GM12878 (cell line): ENCODE data around the gene HS3ST6. TPM values are rescaled to one million over a fixed set of nuclear protein-coding genes. Genes with fewer than 3 reads are reported as not detected.
A peak's percentile ranks its signal among the peaks of the same experiment; 100 is the strongest.
"Not testable (repeated sequence)": the region's sequence is repeated elsewhere in the genome, so short reads cannot be mapped to it uniquely, and the experiment has no call there.

Experiments used
- ATAC-seq: fragments of 200-7000 bp; cut with Tn5 transposase; 3 replicates; pipeline ENCODE4 v1.9.1; 2020; ENCODE audit warnings: mild to moderate bottlenecking, moderate library complexity
- BruUV-seq: library from RNA; stranded (reverse); fragments of 400-500 nt; replicated peaks from 2 replicates; lab custom pipeline; 2021; lab: Mats Ljungman, UMichigan
- CTCF ChIA-PET: fragments of 300-600 bp; sonication (Branson Sonifier 250); formaldehyde crosslinking; extraction: SDS; loops from one replicate; lab custom pipeline; 2021; ENCODE audit warnings: inconsistent platforms; lab: Yijun Ruan, JAX
- POLR2A ChIA-PET: fragments of 350-600 bp; formaldehyde crosslinking; extraction: SDS; loops from one replicate; lab custom pipeline; 2021; ENCODE audit warnings: inconsistent platforms; lab: Charles Lee
- RAD21 ChIA-PET: fragments of 300-600 bp; sonication (Branson Sonifier 250); formaldehyde crosslinking; loops from one replicate; lab custom pipeline; 2023; ENCODE audit warnings: antibody characterized with exemption; ENCODE audit not compliant: unreplicated experiment; lab: Charles Lee
- SMC1A ChIA-PET: fragments of 300-600 bp; sonication (Branson Sonifier 250); formaldehyde crosslinking; loops from one replicate; lab custom pipeline; 2023; ENCODE audit not compliant: unreplicated experiment, uncharacterized antibody; lab: Charles Lee
- DNase-seq: peaks from one replicate; pipeline ENCODE4 v3.0.0-alpha.2; 2011; ENCODE audit warnings: low read depth, low spot score
- FAIRE-seq: peaks from 3 replicates; lab custom pipeline; 2011; peaks lifted over from hg19 to GRCh38; lab: Jason Lieb, UNC
- H2AFZ ChIP-seq: 2 replicates; pipeline ENCODE4 v1.6.0; 2011; ENCODE audit warnings: low read depth, low read length, control low read depth; ENCODE audit not compliant: control insufficient read depth
- H3K27ac ChIP-seq: 2 replicates; pipeline ENCODE4 v1.5.1; 2011; ENCODE audit warnings: control low read depth; ENCODE audit not compliant: control insufficient read depth, insufficient read depth
- H3K27me3 ChIP-seq, 2 experiments: replicated peaks in 1 of 2; 2 replicates each; pipeline versions ENCODE4 v1.6.0 to v1.6.1; 2011; ENCODE audit warnings: low read length in 1 of 2; ENCODE audit not compliant: control insufficient read depth in 2 of 2, insufficient read depth in 2 of 2
- H3K36me3 ChIP-seq, 2 experiments: 2 replicates each; pipeline ENCODE4 v1.5.1; 2011; ENCODE audit warnings: low read length in 1 of 2; ENCODE audit not compliant: control insufficient read depth in 2 of 2, insufficient read depth in 2 of 2
- H3K4me1 ChIP-seq: 2 replicates; pipeline ENCODE4 v1.6.1; 2011; ENCODE audit warnings: mild to moderate bottlenecking, low read length, moderate library complexity, mixed read lengths; ENCODE audit not compliant: control insufficient read depth, insufficient read depth
- H3K4me2 ChIP-seq: 2 replicates; pipeline ENCODE4 v1.6.0; 2011; ENCODE audit warnings: control low read depth; ENCODE audit not compliant: control insufficient read depth, insufficient read depth
- H3K4me3 ChIP-seq: fragments of 200-600 bp; sonication (generic); 2 replicates; pipeline ENCODE4 v1.5.1; 2016
- H3K79me2 ChIP-seq: 2 replicates; pipeline ENCODE4 v1.6.0; 2011; ENCODE audit warnings: low read length; ENCODE audit not compliant: control insufficient read depth, insufficient read depth
- H3K9ac ChIP-seq: 2 replicates; pipeline ENCODE4 v1.8.0; 2011; ENCODE audit warnings: low read length, control low read depth, mixed read lengths; ENCODE audit not compliant: control insufficient read depth, insufficient read depth
- H3K9me3 ChIP-seq: replicated peaks from 3 replicates; pipeline ENCODE4 v1.5.1; 2011; ENCODE audit warnings: mild to moderate bottlenecking, low read length; ENCODE audit not compliant: control insufficient read depth, insufficient read depth
- H4K20me1 ChIP-seq: 2 replicates; pipeline ENCODE4 v1.6.0; 2011; ENCODE audit not compliant: control insufficient read depth, insufficient read depth
- ATF7 ChIP-seq: fragments of 450-650 bp; IDR thresholded peaks from 2 replicates; pipeline ENCODE4 v1.6.1; 2016; ENCODE audit warnings: low read depth, mild to moderate bottlenecking
- MYC ChIP-seq: IDR thresholded peaks from 2 replicates; pipeline ENCODE4 v1.6.1; 2011; ENCODE audit warnings: mild to moderate bottlenecking, low read length, moderate library complexity, inconsistent platforms; ENCODE audit not compliant: insufficient read depth, insufficient replicate concordance, insufficient read length, severe bottlenecking
- WGBS: methylation state at CpG from one replicate; pipeline ENCODE4 v1.1.6; 2016; ENCODE audit warnings: low lambda C conversion rate; ENCODE audit not compliant: insufficient replicate concordance, insufficient coverage; ENCODE audit errors: missing lambda C conversion rate; 5-methylcytosine and 5-hydroxymethylcytosine counted together
- in situ Hi-C: fragments of 300-500 bp; cut with MboI; formaldehyde crosslinking; loops from 9 replicates; pipeline ENCODE4 v1.14.3; 2018; ENCODE audit warnings: mixed read lengths
- intact Hi-C: fragments of 100-400 bp; cut with micrococcal nuclease; formaldehyde crosslinking; loops from one replicate; pipeline ENCODE4 v1.14.2; 2022; ENCODE audit not compliant: unreplicated experiment
- polyA plus RNA-seq, 11 experiments: library from polyadenylated mRNA; depleted of rRNA in 4 of 11; unstranded in 6 of 11; stranded (reverse) in 5 of 11; fragments of >200 nt; fragmentation: Nextera tagmentation in 4 of 11; fragmentation: Illumina TruSeq in 1 of 11; extraction: Ambion mirVana in 4 of 11; extraction: Trizol in 1 of 11; gene quantifications; 1 replicate in 1 of 11; 2 replicates in 10 of 11; pipeline versions ENCODE4 v1.2.1 to v1.2.3, GENCODE V29; 2011 to 2016; ENCODE audit warnings: inconsistent platforms in 2 of 11, missing spikeins in 2 of 11, low read depth in 1 of 11
- total RNA-seq, 4 experiments: library from RNA; depleted of rRNA in 3 of 4; stranded (reverse); fragments of >200 nt in 3 of 4; fragmentation: Illumina TruSeq in 1 of 4; extraction: Trizol in 1 of 4; gene quantifications; 2 replicates each; pipeline versions ENCODE4 v1.2.1 to v1.2.3, GENCODE V29; 2013 to 2021
- TF ChIP-seq, protein P1 (sequence below): fragments of 450-650 bp; IDR thresholded peaks from 2 replicates; pipeline ENCODE4 v1.6.1; 2017; ENCODE audit warnings: mild to moderate bottlenecking

HS3ST6 gene
- total and polyA plus RNA-seq, 10 of the 15 experiments (the other 5 are each of a cell fraction or from before 2014, with no cell fraction given) = not detected

DNA sequence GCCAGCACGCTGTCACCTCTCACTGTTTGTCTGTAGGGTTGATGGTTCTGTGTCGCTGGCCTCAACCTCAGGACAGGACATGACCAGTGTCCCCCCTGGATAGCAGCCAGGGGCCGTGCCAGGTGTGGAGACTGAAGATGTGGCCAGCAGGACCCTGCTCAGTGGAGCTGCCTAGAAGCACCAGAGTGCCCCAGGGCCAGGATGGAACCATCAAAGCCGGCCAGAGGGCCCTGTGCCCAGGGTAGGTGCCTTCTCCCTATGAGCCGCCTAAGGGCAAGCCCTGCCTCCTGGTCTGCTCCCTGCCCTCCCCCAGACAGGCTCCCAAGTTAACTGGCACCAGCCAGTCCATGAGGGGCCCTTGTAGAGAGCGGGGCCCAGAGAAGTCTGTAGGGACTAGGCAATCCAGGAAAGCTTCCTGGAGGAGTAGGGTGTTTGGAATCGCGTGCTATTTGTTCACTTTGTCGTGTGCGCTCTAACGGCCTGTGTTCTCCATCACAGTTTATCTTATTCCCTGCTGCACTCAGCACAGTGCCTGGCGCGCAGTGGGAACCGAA lies 40.6 kb upstream of the HS3ST6 start:
- ATAC-seq (no peak; the same call in 2 of the 3 replicates), DNase-seq (no peak), FAIRE-seq (no peak)
- ChIA-PET SMC1A (no interaction called here), RAD21 (no interaction called here), CTCF (interaction anchor here (0.9 kb wide), 1 partner anchor 45 kb away, joined by 3 read pairs; no protein-coding TSS in a partner anchor), POLR2A (interaction anchor here (1.3 to 1.8 kb wide), 3 partner anchors 13 to 23 kb away, joined by 3 to 4 read pairs (median 3); partner anchors contain the start of genes MSRB1, NOXO1 and TBL3)
- TF ChIP-seq MYC (no peak), ATF7 (no peak)
- TF ChIP-seq, protein P1, sequence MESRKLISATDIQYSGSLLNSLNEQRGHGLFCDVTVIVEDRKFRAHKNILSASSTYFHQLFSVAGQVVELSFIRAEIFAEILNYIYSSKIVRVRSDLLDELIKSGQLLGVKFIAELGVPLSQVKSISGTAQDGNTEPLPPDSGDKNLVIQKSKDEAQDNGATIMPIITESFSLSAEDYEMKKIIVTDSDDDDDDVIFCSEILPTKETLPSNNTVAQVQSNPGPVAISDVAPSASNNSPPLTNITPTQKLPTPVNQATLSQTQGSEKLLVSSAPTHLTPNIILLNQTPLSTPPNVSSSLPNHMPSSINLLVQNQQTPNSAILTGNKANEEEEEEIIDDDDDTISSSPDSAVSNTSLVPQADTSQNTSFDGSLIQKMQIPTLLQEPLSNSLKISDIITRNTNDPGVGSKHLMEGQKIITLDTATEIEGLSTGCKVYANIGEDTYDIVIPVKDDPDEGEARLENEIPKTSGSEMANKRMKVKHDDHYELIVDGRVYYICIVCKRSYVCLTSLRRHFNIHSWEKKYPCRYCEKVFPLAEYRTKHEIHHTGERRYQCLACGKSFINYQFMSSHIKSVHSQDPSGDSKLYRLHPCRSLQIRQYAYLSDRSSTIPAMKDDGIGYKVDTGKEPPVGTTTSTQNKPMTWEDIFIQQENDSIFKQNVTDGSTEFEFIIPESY = no peak
- BruUV-seq = no TSS peak
- peaks cover 19% of the 10 kb centered on the region for H3K4me1 ChIP-seq
- peaks cover 6% of the 10 kb centered on the region; the same call in 1 of the 2 replicates for H4K20me1 ChIP-seq
- no peak overlapping the region; the same call in 1 of the 2 replicates for H3K4me3 ChIP-seq
- no peaks in the 10 kb centered on the region for H3K9me3 ChIP-seq
- H3K27me3 ChIP-seq = no peaks in the 10 kb centered on the region; a peak in 1 of 4 replicates
- H3K79me2 ChIP-seq = peaks cover 41% of the 10 kb centered on the region
- H3K27ac ChIP-seq = no peak overlapping the region
- in situ Hi-C loops = no loop called here
- H3K4me2 ChIP-seq = peak overlapping the region; percentile 89
- intact Hi-C loops = no loop called here
- 44% methylated on average over 14 of the region's 14 CpGs for WGBS
- peak overlapping the region; percentile 2; the same call in 1 of the 2 replicates for H3K9ac ChIP-seq
- peak overlapping the region; percentile 95 for H2AFZ ChIP-seq
- H3K36me3 ChIP-seq = peaks cover 8 to 13% of the 10 kb centered on the region in 2 experiments; a peak in 3 of 4 replicates

GRCh38 chr16:1958143-1958491 lies 39.9 kb upstream of the HS3ST6 start:
- Histone ChIP-seq H3K4me1 (peaks cover 19% of the 10 kb centered on the region), H3K79me2 (peaks cover 34% of the 10 kb centered on the region), H3K36me3 (peaks cover 5 to 13% of the 10 kb centered on the region in 2 experiments; a peak in 3 of 4 replicates)
- ATAC-seq, H3K4me2 ChIP-seq, RAD21 ChIA-PET, FAIRE-seq, H4K20me1 ChIP-seq, DNase-seq, H3K9me3 ChIP-seq, SMC1A ChIA-PET, intact Hi-C loops, H3K27me3 ChIP-seq, H3K4me3 ChIP-seq, BruUV-seq, CTCF ChIA-PET, H3K9ac ChIP-seq, H2AFZ ChIP-seq, in situ Hi-C loops, H3K27ac ChIP-seq: not testable (repeated sequence)
- 74% methylated on average over 26 of the region's 30 CpGs for WGBS
- POLR2A ChIA-PET = interaction anchor here (1.1 to 1.8 kb wide), 3 partner anchors 12 to 15 kb away, joined by 3 to 6 read pairs (median 3); partner anchors contain the start of genes MSRB1 and TBL3

DNA sequence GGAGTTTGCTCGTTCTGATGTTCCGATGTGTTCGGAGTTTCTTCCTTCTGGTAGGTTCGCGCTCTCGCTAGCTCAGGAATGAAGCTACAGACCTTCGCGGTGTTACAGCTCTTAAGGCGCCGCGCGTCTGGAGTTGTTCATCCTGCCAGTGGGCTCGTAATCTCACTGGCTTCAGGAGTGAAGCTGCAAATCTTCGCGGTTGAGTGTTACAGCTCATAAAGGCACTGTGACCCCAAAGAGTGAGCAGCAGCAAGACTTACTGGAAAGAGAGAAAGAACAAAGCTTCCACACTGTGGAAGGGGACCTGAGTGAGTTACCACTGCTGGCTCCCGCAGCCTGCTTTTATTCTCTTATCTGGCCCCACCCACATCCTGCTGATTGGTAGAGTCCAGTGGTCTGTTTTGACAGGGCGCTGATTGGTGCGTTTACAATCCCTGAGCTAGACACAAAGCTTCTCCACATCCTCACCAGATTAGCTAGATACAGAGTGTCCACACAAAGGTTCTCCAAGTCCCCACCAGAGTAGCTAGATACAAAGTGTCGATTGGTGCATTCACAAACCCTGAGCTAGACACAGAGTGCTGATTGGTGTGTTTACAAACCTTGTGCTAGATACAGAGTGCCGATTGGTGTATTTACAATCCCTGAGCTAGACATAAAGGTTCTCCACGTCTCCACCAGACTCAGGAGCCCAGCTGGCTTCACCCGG lies 39.4 kb upstream of the HS3ST6 start:
- SMC1A ChIA-PET, ATAC-seq, in situ Hi-C loops, DNase-seq, H3K27ac ChIP-seq, H3K36me3 ChIP-seq, intact Hi-C loops, H3K9ac ChIP-seq, RAD21 ChIA-PET, BruUV-seq, FAIRE-seq, H2AFZ ChIP-seq, H3K9me3 ChIP-seq, H4K20me1 ChIP-seq, H3K4me3 ChIP-seq, H3K4me2 ChIP-seq, H3K27me3 ChIP-seq: not testable (repeated sequence)
- WGBS = 84% methylated on average over 21 of the region's 22 CpGs
- ChIA-PET CTCF (interaction anchor here (0.5 kb wide), 1 partner anchor 494 kb away, joined by 4 read pairs; no protein-coding TSS in a partner anchor), POLR2A (interaction anchor here (1.1 to 1.8 kb wide), 3 partner anchors 12 to 14 kb away, joined by 3 to 6 read pairs (median 3); partner anchors contain the start of genes MSRB1 and TBL3)
- H3K4me1 ChIP-seq = peaks cover 19% of the 10 kb centered on the region
- H3K79me2 ChIP-seq = peaks cover 29% of the 10 kb centered on the region
